CD4-positive, alpha-beta T cell treated with Interleukin-15 for 4 hours (primary cell): ENCODE data around the gene TMPRSS3.

ENCODE experiments used
- DNase-seq: peaks from one replicate; pipeline ENCODE4 v3.0.0-alpha.2; 2020; ENCODE audit warnings: low spot score

Gene TMPRSS3

GRCh38 chr21:42395905-42396651 lies at the start of gene TMPRSS3:
TMPRSS3 (minus strand) TSS chr21:42396052; CDS start chr21:42395417, 635 bp downstream.
- DNase-seq: no peak

GRCh38 chr21:42445311-42445710 lies 49.5 kb upstream of the TMPRSS3 start:
- no peak for DNase-seq

- DNase-seq: no peak
These were observed 48.9 kb upstream of the TMPRSS3 start for GRCh38 chr21:42444745-42445059.

GRCh38 chr21:42443876-42444744 lies 48.3 kb upstream of the TMPRSS3 start:
- no peak for DNase-seq

- no peak for DNase-seq
These were observed 47.4 kb upstream of the TMPRSS3 start for GRCh38 chr21:42443181-42443785.

- DNase-seq: no peak
These were observed 46.1 kb upstream of the TMPRSS3 start for GRCh38 chr21:42441963-42442362.

- no peak for DNase-seq
These were observed 44.4 kb upstream of the TMPRSS3 start for GRCh38 chr21:42440187-42440792.

GRCh38 chr21:42439284-42440186 lies 43.7 kb upstream of the TMPRSS3 start:
- DNase-seq: peak; percentile 34

- no peak for DNase-seq
These were observed 42.7 kb upstream of the TMPRSS3 start for GRCh38 chr21:42438316-42439205.

GRCh38 chr21:42437786-42438185 lies 41.9 kb upstream of the TMPRSS3 start:
- no peak for DNase-seq

- DNase-seq: no peak
These were observed 41.1 kb upstream of the TMPRSS3 start for GRCh38 chr21:42436914-42437313.

- no peak for DNase-seq
These were observed 40.0 kb upstream of the TMPRSS3 start for GRCh38 chr21:42435833-42436232.

- no peak for DNase-seq
These were observed 39.5 kb upstream of the TMPRSS3 start for GRCh38 chr21:42435401-42435800.

GRCh38 chr21:42434884-42435283 lies 39.0 kb upstream of the TMPRSS3 start:
- DNase-seq: no peak

- DNase-seq: no peak
These were observed 38.2 kb upstream of the TMPRSS3 start for GRCh38 chr21:42433946-42434551.

GRCh38 chr21:42432695-42433094 lies 36.8 kb upstream of the TMPRSS3 start:
- no peak for DNase-seq

GRCh38 chr21:42431196-42431595 lies 35.3 kb upstream of the TMPRSS3 start:
- no peak for DNase-seq

GRCh38 chr21:42430521-42430920 lies 34.7 kb upstream of the TMPRSS3 start:
- DNase-seq: no peak

GRCh38 chr21:42429856-42430255 lies 34.0 kb upstream of the TMPRSS3 start:
- DNase-seq: no peak

- DNase-seq: no peak
These were observed 33.2 kb upstream of the TMPRSS3 start for GRCh38 chr21:42429021-42429420.
